HEK293T (cell line): ENCODE data around the gene ACTG2.

Experiments used
- BHLHE40 ChIP-seq: fragments of 450-650 bp; IDR thresholded peaks from 2 replicates; pipeline ENCODE4 v1.6.1; 2016; ENCODE audit warnings: mild to moderate bottlenecking, moderate library complexity, borderline replicate concordance
- CTBP1 ChIP-seq: fragments of 450-650 bp; IDR thresholded peaks from 2 replicates; pipeline ENCODE4 v1.6.1; 2016; ENCODE audit warnings: borderline replicate concordance
- ELF4 ChIP-seq: fragments of 450-650 bp; IDR thresholded peaks from 2 replicates; pipeline ENCODE4 v1.6.1; 2017; ENCODE audit warnings: antibody characterized with exemption
- FOXA1 ChIP-seq: fragments of 450-650 bp; IDR thresholded peaks from 2 replicates; pipeline ENCODE4 v1.6.1; 2016; ENCODE audit warnings: mild to moderate bottlenecking
- FOXK2 ChIP-seq: fragments of 450-650 bp; IDR thresholded peaks from 2 replicates; pipeline ENCODE4 v1.6.1; 2016; ENCODE audit warnings: mild to moderate bottlenecking
- FOXM1 ChIP-seq: fragments of 450-650 bp; IDR thresholded peaks from 2 replicates; pipeline ENCODE4 v1.6.1; 2017; ENCODE audit warnings: mild to moderate bottlenecking, borderline replicate concordance
- HDGF ChIP-seq: fragments of 450-650 bp; IDR thresholded peaks from 2 replicates; pipeline ENCODE4 v1.6.1; 2017; ENCODE audit warnings: antibody characterized with exemption, borderline replicate concordance
- LEF1 ChIP-seq: fragments of 450-650 bp; IDR thresholded peaks from 2 replicates; pipeline ENCODE4 v1.6.1; 2017; ENCODE audit warnings: mild to moderate bottlenecking, borderline replicate concordance
- NFRKB ChIP-seq: fragments of 450-650 bp; IDR thresholded peaks from 2 replicates; pipeline ENCODE4 v1.6.1; 2016; ENCODE audit warnings: mild to moderate bottlenecking, moderate library complexity
- SP1 ChIP-seq: fragments of 450-650 bp; IDR thresholded peaks from 2 replicates; pipeline ENCODE4 v1.6.1; 2017
- SUZ12 ChIP-seq: fragments of 450-650 bp; IDR thresholded peaks from 2 replicates; pipeline ENCODE4 v1.6.1; 2016; ENCODE audit warnings: mild to moderate bottlenecking
- TARDBP ChIP-seq: fragments of 450-650 bp; IDR thresholded peaks from 2 replicates; pipeline ENCODE4 v1.6.1; 2016
- ZNF384 ChIP-seq: fragments of 450-650 bp; IDR thresholded peaks from 2 replicates; pipeline ENCODE4 v1.6.1; 2016
- TF ChIP-seq, protein P1 (sequence below): fragments of 450-650 bp; IDR thresholded peaks from 2 replicates; pipeline ENCODE4 v1.6.1; 2016

- TF ChIP-seq LEF1 (no peak), NFRKB (no peak), FOXK2 (no peak), SUZ12 (no peak), TARDBP (no peak), FOXM1 (no peak), FOXA1 (no peak), BHLHE40 (no peak), CTBP1 (no peak), SP1 (no peak), ZNF384 (no peak), ELF4 (no peak), HDGF (no peak)
- TF ChIP-seq, protein P1, sequence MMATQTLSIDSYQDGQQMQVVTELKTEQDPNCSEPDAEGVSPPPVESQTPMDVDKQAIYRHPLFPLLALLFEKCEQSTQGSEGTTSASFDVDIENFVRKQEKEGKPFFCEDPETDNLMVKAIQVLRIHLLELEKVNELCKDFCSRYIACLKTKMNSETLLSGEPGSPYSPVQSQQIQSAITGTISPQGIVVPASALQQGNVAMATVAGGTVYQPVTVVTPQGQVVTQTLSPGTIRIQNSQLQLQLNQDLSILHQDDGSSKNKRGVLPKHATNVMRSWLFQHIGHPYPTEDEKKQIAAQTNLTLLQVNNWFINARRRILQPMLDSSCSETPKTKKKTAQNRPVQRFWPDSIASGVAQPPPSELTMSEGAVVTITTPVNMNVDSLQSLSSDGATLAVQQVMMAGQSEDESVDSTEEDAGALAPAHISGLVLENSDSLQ, result peak; percentile 22; the same call in 1 of the 2 replicates
Observed at GRCh38 chr2:73907840-73908452, 15.1 kb downstream of the ACTG2 start.
